ENCODE data around the gene NLRP8.

DNA sequence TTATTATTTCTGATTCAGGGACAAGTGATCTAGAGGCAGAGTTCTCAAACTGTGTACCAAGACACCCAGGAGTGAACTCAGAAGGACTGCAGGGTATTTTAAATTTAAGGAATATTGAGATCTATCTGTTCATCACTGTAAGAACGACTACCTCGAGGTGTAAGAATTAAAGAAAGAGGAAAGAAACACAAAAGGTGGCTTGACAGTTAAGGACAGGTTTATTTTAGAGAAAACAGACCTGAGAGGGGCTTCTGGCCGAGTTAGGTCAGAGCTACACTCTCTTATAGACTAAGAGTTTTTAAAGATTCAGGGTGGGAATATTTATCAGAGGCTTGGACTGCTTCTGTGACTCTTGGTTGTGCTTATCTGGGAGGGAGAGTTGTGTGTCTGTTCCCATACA, 26.4 kb downstream of the NLRP8 start:
- TF ChIP-seq, protein P1, sequence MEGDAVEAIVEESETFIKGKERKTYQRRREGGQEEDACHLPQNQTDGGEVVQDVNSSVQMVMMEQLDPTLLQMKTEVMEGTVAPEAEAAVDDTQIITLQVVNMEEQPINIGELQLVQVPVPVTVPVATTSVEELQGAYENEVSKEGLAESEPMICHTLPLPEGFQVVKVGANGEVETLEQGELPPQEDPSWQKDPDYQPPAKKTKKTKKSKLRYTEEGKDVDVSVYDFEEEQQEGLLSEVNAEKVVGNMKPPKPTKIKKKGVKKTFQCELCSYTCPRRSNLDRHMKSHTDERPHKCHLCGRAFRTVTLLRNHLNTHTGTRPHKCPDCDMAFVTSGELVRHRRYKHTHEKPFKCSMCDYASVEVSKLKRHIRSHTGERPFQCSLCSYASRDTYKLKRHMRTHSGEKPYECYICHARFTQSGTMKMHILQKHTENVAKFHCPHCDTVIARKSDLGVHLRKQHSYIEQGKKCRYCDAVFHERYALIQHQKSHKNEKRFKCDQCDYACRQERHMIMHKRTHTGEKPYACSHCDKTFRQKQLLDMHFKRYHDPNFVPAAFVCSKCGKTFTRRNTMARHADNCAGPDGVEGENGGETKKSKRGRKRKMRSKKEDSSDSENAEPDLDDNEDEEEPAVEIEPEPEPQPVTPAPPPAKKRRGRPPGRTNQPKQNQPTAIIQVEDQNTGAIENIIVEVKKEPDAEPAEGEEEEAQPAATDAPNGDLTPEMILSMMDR (IDR thresholded peaks at IDR 0.05): no peak
- TF ChIP-seq POLR2AphosphoS5 (IDR thresholded peaks at IDR 0.05; ENCODE audit: insufficient read depth in 1 of 2, low read depth in 1 of 2) (no peak), POLR2A (IDR thresholded peaks at IDR 0.05) (no peak)

Measured in vagina (tissue), 2 donors.